Omental fat pad (tissue), 4 donors: Measurements from ENCODE around the gene SEMA4B. TPM values are rescaled to one million over a fixed set of nuclear protein-coding genes. Genes with fewer than 3 reads are reported as not detected.

Experiments used
- ATAC-seq: fragments of 150-250 bp; one replicate; pipeline ENCODE4 v1.9.1; 2016; ENCODE audit warnings: mild to moderate bottlenecking, moderate library complexity; ENCODE audit not compliant: low FRiP score
- DNase-seq: peaks from one replicate; pipeline ENCODE4 v3.0.0-alpha.2; 2019; ENCODE audit warnings: low spot score
- CTCF ChIP-seq, 3 donors: fragments of 450-650 bp; IDR thresholded peaks; one replicate each; pipeline ENCODE4 v1.5.1; 2016 to 2017; ENCODE audit warnings: antibody characterized with exemption in 3 of 3, mild to moderate bottlenecking in 3 of 3, moderate library complexity in 2 of 3
- total RNA-seq, 4 donors: library from RNA; depleted of rRNA; stranded (reverse); fragments of >200 nt; gene quantifications; one replicate each; pipeline ENCODE4 v1.1.0, GENCODE V29; 2016

The SEMA4B gene
- total RNA-seq, 4 donors from 2014 or later, result 9.3 to 24.4 (median 17.6) TPM

GRCh38 chr15:90200534-90201129, 498 bp upstream of the SEMA4B start:
- DNase-seq, result no peak
- TF ChIP-seq CTCF (IDR thresholded peaks at IDR 0.05), result no peak
- ATAC-seq, result peak; percentile 2

DNA sequence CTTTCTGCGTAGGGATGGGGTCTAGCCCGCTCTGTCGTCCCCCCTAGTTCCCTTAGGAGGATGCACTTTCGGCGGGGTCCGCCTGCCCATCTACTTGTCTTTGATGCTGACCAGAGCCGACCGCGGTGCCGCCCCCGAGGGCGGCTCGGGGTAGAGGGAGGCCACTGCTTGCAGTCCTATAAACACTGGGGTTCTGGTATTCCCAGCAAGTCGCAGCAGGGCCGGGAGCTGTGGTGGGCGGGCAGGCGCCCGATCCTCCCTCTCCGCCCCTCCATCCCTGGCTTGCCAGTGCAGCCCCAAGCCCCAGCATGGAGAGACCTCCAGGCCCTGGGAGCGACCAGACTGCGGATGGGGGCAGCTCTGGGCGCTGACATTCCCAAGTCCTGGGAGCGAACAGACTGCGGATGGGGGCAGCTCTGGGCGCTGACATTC, 830 bp downstream of the SEMA4B start:
- ATAC-seq (no peak), DNase-seq (no peak)
- TF ChIP-seq CTCF (IDR thresholded peaks at IDR 0.05), result no peak

DNA sequence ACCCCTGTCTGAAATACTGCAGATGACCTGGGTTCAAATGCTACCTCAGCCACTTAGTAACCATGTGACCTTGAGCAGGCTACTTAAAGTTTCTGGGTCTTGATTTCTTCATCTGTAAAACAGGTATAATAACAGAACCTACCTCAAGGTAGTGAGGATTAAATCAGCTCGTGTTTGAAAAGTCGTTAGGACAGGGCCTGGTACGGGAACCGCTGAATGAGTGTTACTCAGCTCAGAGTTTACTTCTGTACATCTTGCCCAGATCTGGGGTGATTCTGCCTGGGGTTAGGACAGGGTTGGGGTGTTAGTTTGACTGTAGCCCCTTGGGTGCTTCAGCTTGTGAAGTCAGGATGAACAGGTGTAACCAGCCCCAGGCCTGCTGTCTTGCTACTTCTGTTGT, 1.8 kb downstream of the SEMA4B start:
- no peak for ATAC-seq
- no peak for DNase-seq
- TF ChIP-seq CTCF (IDR thresholded peaks at IDR 0.05), result no peak

DNA sequence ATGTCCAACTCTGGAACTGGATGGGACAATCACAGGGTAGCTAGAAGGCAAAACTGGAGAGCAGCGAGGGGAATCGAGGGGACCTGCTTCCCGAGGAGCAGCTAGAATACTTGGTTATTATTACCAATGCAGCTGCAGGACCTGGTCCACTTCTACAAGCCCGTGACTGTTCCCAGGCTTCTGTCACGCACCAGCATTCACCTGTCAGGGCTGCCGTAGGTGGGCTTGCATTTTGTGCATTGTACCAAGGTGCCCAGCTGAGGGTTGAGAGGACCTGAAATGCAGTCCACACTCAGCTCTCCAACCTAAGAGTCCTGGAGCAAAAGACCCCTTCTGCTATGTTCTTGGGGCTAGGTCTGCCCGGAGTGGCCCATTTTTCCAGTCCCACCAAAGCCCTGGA, 2.3 kb downstream of the SEMA4B start:
- DNase-seq (no peak), ATAC-seq (no peak)
- TF ChIP-seq CTCF (IDR thresholded peaks at IDR 0.05), result no peak

DNA sequence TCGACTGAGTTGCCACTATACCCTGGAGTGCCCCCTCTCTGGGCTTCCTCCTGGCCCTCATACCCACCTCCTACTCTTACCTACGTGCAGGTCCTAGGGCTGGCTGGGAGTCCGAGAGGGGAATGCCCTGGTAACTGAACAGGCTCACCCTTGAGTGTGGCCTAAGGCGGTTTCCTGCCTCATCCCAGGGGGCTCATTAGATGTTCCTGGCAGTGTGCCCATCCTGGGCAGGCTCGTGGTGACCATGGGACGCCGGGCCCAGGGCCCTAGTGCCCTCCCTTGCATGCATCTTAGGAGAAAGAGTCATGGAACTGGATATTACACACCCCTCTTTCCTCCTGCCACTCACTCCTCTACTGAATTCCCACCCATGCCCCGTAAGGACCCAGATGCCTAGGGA, 2.8 kb downstream of the SEMA4B start:
- DNase-seq (no peak), ATAC-seq (no peak)
- no peak for TF ChIP-seq CTCF (IDR thresholded peaks at IDR 0.05)

DNA sequence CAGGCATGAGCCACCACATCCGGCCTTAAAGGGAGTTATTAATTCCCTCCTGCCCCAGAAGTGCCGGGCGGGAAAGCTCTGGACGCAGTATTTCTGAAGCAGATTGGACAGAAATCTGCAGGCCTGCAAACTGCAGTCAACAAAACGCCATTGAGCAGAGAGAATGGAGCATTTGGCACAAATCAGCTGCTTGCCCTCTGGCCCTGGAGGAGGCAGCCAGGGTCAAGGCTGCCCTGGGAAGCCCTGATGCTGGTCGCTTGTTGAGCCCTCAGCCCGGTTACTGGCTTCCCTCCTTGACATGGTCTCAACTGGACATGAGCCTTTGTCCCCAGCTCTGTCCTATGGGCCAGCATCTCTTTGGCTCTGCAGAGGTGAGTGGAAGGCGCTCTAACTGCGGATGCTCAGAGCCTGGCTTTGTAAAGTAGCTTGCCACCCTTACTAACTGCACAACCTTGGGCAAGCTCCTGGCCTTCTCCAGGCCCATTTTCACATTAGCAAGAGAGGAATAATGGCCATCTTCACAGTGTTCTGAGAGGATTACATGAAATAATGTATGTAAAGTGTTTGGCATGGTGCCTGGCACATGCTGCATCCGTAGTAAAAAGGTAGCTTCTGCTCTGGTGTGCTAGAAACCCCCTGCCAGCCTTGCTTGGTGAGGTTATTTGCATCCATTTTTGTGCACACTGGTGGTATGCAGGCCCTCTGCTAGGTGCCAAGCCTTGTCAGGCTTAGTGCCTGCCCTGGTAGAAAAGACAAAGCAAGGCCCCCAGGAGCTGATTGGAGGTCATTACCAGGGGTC, 4.1 kb downstream of the SEMA4B start:
- DNase-seq (no peak), ATAC-seq (no peak)
- no peak for TF ChIP-seq CTCF (IDR thresholded peaks at IDR 0.05)

DNA sequence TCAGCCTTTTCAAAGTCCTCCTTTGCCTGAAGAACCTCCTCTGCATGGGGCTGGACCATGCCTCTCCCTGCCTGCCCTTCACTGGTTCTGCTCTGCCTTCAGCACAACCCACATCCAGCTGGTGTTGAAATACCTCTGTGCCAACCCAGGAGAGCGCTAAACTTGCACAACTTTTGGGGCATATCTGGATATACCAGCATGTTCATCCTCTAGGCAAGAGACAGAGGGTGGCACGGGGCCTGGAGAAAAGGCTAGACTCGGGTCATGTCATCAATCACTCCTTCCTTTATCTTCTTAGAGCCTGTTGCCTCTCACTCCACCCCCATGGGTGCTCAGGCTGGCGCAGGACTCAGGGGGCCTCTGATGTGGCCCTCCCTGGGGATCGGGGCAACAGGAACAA, 4.8 kb downstream of the SEMA4B start:
- ATAC-seq (peak; percentile 52), DNase-seq (no peak)
- TF ChIP-seq CTCF (IDR thresholded peaks at IDR 0.05), result no peak
